A549 (cell line): ENCODE measurements around the gene LCE2A.

Source experiments
- CTCF ChIP-seq: fragments of >200 bp; sonication (Bioruptor Twin); formaldehyde crosslinking; IDR thresholded peaks from 3 replicates; pipeline ENCODE4 v1.5.1; 2016
- E2F6 ChIP-seq: IDR thresholded peaks from 2 replicates; pipeline ENCODE4 v1.6.1; 2012; ENCODE audit warnings: low read depth, borderline replicate concordance
- GATA3 ChIP-seq: IDR thresholded peaks from 2 replicates; pipeline ENCODE4 v1.6.1; 2012; ENCODE audit warnings: borderline replicate concordance
- HEYL ChIP-seq: fragments of 250-450 bp; sonication (Bioruptor Pico); IDR thresholded peaks from 2 replicates; pipeline ENCODE4 v1.8.0; 2021; ENCODE audit warnings: mild to moderate bottlenecking, moderate library complexity
- HOXA7 ChIP-seq: fragments of 250-450 bp; sonication (Bioruptor Pico); IDR thresholded peaks from 2 replicates; pipeline ENCODE4 v1.5.0; 2020; ENCODE audit warnings: mild to moderate bottlenecking, moderate library complexity
- MAX ChIP-seq: IDR thresholded peaks from 2 replicates; pipeline ENCODE4 v1.6.1; 2012
- PHF8 ChIP-seq: fragments of 200-600 bp; sonication (generic); IDR thresholded peaks from 2 replicates; pipeline ENCODE4 v1.6.1; 2016; ENCODE audit warnings: low read depth, mild to moderate bottlenecking, antibody characterized with exemption, moderate library complexity, borderline replicate concordance
- POLR2A ChIP-seq: IDR thresholded peaks from 2 replicates; pipeline ENCODE4 v1.6.1; 2012; ENCODE audit warnings: mild to moderate bottlenecking, low read length
- RAD21 ChIP-seq, 2 experiments: fragments of >200 bp in 1 of 2; sonication (Bioruptor Twin) in 1 of 2; formaldehyde crosslinking in 1 of 2; IDR thresholded peaks in 1 of 2; conservative IDR thresholded peaks in 1 of 2; 2 replicates in 1 of 2; 3 replicates in 1 of 2; pipeline ENCODE4 v1.6.1; 2012 to 2018; ENCODE audit warnings: inconsistent platforms in 1 of 2
- RFX5 ChIP-seq: fragments of 450-650 bp; IDR thresholded peaks from 2 replicates; pipeline ENCODE4 v1.7.1; 2014; ENCODE audit warnings: antibody characterized with exemption, mild to moderate bottlenecking, moderate library complexity
- SMC3 ChIP-seq: fragments of >200 bp; sonication (Bioruptor Twin); formaldehyde crosslinking; IDR thresholded peaks from 3 replicates; pipeline ENCODE4 v1.6.1; 2018; ENCODE audit warnings: inconsistent platforms
- TP53 ChIP-seq: fragments of 250-450 bp; sonication (Bioruptor Pico); IDR thresholded peaks from 2 replicates; pipeline ENCODE4 v1.5.0; 2021; ENCODE audit warnings: mild to moderate bottlenecking, moderate library complexity
- USF2 ChIP-seq: fragments of 450-650 bp; IDR thresholded peaks from 2 replicates; pipeline ENCODE4 v1.6.1; 2014; ENCODE audit warnings: antibody characterized with exemption

GRCh38 chr1:152743371-152744145, 45.4 kb downstream of the LCE2A start:
- TF ChIP-seq CTCF (no peak), TP53 (CRISPR knock-in tag) (no peak), HEYL (no peak), E2F6 (no peak), RFX5 (no peak), POLR2A (no peak), USF2 (no peak), RAD21 (conservative IDR thresholded peaks at IDR 0.05 in 1 of 2, IDR thresholded peaks at IDR 0.05 in 1 of 2) (no peak), MAX (no peak), PHF8 (no peak), SMC3 (no peak), HOXA7 (CRISPR knock-in tag) (no peak), GATA3 (no peak)
